NCI-H510A treated with DMSO at 0.1 percent for 48 hours (cell line): ENCODE results near the gene RNF125.
"Not testable (repeated sequence)": the region's sequence is repeated elsewhere in the genome, so short reads cannot be mapped to it uniquely, and the experiment has no call there.

Source experiments
- DNase-seq: peaks from one replicate; lab custom pipeline; 2025; lab: John Stamatoyannopoulos, UW

Gene RNF125

GRCh38 chr18:32025744-32026143, 7.1 kb downstream of the RNF125 start:
- DNase-seq, result no peak

GRCh38 chr18:32026491-32027086, 8.0 kb downstream of the RNF125 start:
- no peak for DNase-seq

GRCh38 chr18:32029558-32029957, 10.9 kb downstream of the RNF125 start:
- no peak for DNase-seq

GRCh38 chr18:32032609-32033008, 14.0 kb downstream of the RNF125 start:
- DNase-seq, result no peak

- no peak for DNase-seq
Observed at GRCh38 chr18:32036506-32037180, 18.0 kb downstream of the RNF125 start.

- no peak for DNase-seq
Observed at GRCh38 chr18:32037616-32038015, 19.0 kb downstream of the RNF125 start.

- DNase-seq, result no peak
Observed at GRCh38 chr18:32040936-32041335, 22.3 kb downstream of the RNF125 start.

GRCh38 chr18:32042337-32042736, 23.7 kb downstream of the RNF125 start:
- no peak for DNase-seq

GRCh38 chr18:32048507-32049091, 30.0 kb downstream of the RNF125 start:
- DNase-seq, result no peak

- no peak for DNase-seq
Observed at GRCh38 chr18:32049393-32050171, 31.0 kb downstream of the RNF125 start.

GRCh38 chr18:32056613-32057358, 38.2 kb downstream of the RNF125 start:
- no peak for DNase-seq

- no peak for DNase-seq
Observed at GRCh38 chr18:32057624-32058165, 39.1 kb downstream of the RNF125 start.

- no peak for DNase-seq
Observed at GRCh38 chr18:32060026-32060425, 41.4 kb downstream of the RNF125 start.

GRCh38 chr18:32067375-32068167, 48.9 kb downstream of the RNF125 start:
- no peak for DNase-seq

- no peak for DNase-seq
Observed at GRCh38 chr18:32072321-32072720, 53.7 kb downstream of the RNF125 start.

GRCh38 chr18:32074206-32074605, 55.6 kb downstream of the RNF125 start:
- no peak for DNase-seq

GRCh38 chr18:32078845-32079244, 60.2 kb downstream of the RNF125 start:
- DNase-seq, result no peak

- no peak for DNase-seq
Observed at GRCh38 chr18:32081881-32082280, 63.3 kb downstream of the RNF125 start.

GRCh38 chr18:32083781-32084180, 65.2 kb downstream of the RNF125 start:
- no peak for DNase-seq

- no peak for DNase-seq
Observed at GRCh38 chr18:32086881-32087280, 68.3 kb downstream of the RNF125 start.

- DNase-seq, result not testable (repeated sequence)
Observed at GRCh38 chr18:32090831-32091230, 72.2 kb downstream of the RNF125 start.
